HG02798 (cell line): ENCODE results near the gene SASH1.

Experiments
- ATAC-seq: cut with Tn5 transposase; IDR thresholded peaks from one replicate; pipeline ENCODE4 v1.9.1; 2021; ENCODE audit warnings: mild to moderate bottlenecking; ENCODE audit not compliant: unreplicated experiment, poor library complexity

Gene SASH1

GRCh38 chr6:148396926-148397325 is 54.3 kb downstream of the SASH1 start:
- no peak for ATAC-seq

GRCh38 chr6:148398244-148398643 is 55.6 kb downstream of the SASH1 start:
- ATAC-seq: no peak

GRCh38 chr6:148398678-148399077 is 56.0 kb downstream of the SASH1 start:
- no peak for ATAC-seq

- ATAC-seq: no peak
These were observed 58.9 kb downstream of the SASH1 start for GRCh38 chr6:148401571-148401970.

GRCh38 chr6:148404456-148405054 is 61.9 kb downstream of the SASH1 start:
- no peak for ATAC-seq

- no peak for ATAC-seq
These were observed 63.3 kb downstream of the SASH1 start for GRCh38 chr6:148405894-148406293.

GRCh38 chr6:148406579-148407371 is 64.1 kb downstream of the SASH1 start:
- ATAC-seq: no peak

GRCh38 chr6:148407372-148407771 is 64.7 kb downstream of the SASH1 start:
- no peak for ATAC-seq

GRCh38 chr6:148413321-148414091 is 70.9 kb downstream of the SASH1 start:
- no peak for ATAC-seq

- ATAC-seq: no peak
These were observed 71.5 kb downstream of the SASH1 start for GRCh38 chr6:148414092-148414489.

- no peak for ATAC-seq
These were observed 72.2 kb downstream of the SASH1 start for GRCh38 chr6:148414836-148415235.

GRCh38 chr6:148415511-148416260 is 73.0 kb downstream of the SASH1 start:
- ATAC-seq: no peak

- ATAC-seq: no peak
These were observed 73.8 kb downstream of the SASH1 start for GRCh38 chr6:148416330-148416965.

- no peak for ATAC-seq
These were observed 74.4 kb downstream of the SASH1 start for GRCh38 chr6:148417045-148417444.

GRCh38 chr6:148419430-148419829 is 76.8 kb downstream of the SASH1 start:
- ATAC-seq: no peak

- no peak for ATAC-seq
These were observed 79.4 kb downstream of the SASH1 start for GRCh38 chr6:148422085-148422484.

GRCh38 chr6:148423133-148423532 is 80.5 kb downstream of the SASH1 start:
- no peak for ATAC-seq

GRCh38 chr6:148423601-148424270 is 81.1 kb downstream of the SASH1 start:
- ATAC-seq: no peak

GRCh38 chr6:148425443-148425842 is 82.8 kb downstream of the SASH1 start:
- no peak for ATAC-seq
